HL-60 (cell line): ENCODE measurements around the gene RBM28.

Experiments used
- GABPA ChIP-seq: IDR thresholded peaks from 2 replicates; pipeline ENCODE4 v1.6.1; 2012; ENCODE audit warnings: low read depth
- SPI1 ChIP-seq: IDR thresholded peaks from 2 replicates; pipeline ENCODE4 v1.6.1; 2012; ENCODE audit warnings: low read depth, mild to moderate bottlenecking, borderline replicate concordance
- TF ChIP-seq, protein P1 (sequence below): IDR thresholded peaks from one replicate; pipeline ENCODE4 v1.5.1; 2011; ENCODE audit warnings: low read length, control low read depth, inconsistent platforms; ENCODE audit not compliant: insufficient read depth

DNA sequence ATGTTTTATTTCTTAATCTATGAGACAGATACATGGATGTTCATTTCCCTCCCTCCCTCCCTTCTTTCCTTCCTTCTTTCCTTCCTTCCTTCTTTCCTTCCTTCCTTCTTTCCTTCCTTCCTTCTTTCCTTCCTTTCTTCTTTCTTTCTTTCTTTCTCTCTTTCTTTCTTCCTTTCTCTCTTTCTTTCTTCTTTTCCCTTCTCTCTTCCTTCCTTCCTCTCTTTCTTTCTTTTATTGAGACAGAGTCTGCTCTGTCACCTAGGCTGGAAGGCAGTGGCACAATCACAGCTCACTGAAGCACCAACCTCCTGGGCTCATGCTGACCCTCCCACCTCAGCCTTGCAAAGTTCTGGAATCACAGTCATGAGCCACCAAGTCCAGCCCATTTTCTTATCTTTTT is 23.3 kb upstream of the RBM28 start:
- TF ChIP-seq, protein P1, sequence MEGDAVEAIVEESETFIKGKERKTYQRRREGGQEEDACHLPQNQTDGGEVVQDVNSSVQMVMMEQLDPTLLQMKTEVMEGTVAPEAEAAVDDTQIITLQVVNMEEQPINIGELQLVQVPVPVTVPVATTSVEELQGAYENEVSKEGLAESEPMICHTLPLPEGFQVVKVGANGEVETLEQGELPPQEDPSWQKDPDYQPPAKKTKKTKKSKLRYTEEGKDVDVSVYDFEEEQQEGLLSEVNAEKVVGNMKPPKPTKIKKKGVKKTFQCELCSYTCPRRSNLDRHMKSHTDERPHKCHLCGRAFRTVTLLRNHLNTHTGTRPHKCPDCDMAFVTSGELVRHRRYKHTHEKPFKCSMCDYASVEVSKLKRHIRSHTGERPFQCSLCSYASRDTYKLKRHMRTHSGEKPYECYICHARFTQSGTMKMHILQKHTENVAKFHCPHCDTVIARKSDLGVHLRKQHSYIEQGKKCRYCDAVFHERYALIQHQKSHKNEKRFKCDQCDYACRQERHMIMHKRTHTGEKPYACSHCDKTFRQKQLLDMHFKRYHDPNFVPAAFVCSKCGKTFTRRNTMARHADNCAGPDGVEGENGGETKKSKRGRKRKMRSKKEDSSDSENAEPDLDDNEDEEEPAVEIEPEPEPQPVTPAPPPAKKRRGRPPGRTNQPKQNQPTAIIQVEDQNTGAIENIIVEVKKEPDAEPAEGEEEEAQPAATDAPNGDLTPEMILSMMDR, result no peak
- TF ChIP-seq GABPA (no peak), SPI1 (no peak)
